Endothelial cell of umbilical vein (primary cell): Measurements from ENCODE around the gene IL9.
A peak's percentile ranks its signal among the peaks of the same experiment; 100 is the strongest.

Experiments used
- CTCF ChIP-seq, 2 donors: IDR thresholded peaks; 1 replicate in 1 of 2; 2 replicates in 1 of 2; pipeline ENCODE4 v1.5.1; 2011; ENCODE audit warnings: low read length in 2 of 2, mild to moderate bottlenecking in 2 of 2, moderate library complexity in 2 of 2, control low read depth in 1 of 2, inconsistent platforms in 1 of 2, low read depth in 1 of 2; ENCODE audit not compliant: insufficient read depth in 1 of 2; ENCODE audit errors: extremely low read depth in 1 of 2
- EZH2 ChIP-seq: IDR thresholded peaks from 2 replicates; pipeline ENCODE4 v1.6.1; 2012; ENCODE audit warnings: borderline replicate concordance, low read depth, mild to moderate bottlenecking, moderate library complexity, low read length, inconsistent platforms; ENCODE audit not compliant: severe bottlenecking
- FOS ChIP-seq: IDR thresholded peaks from 2 replicates; pipeline ENCODE4 v1.6.1; 2011; ENCODE audit warnings: mild to moderate bottlenecking, low read length, moderate library complexity, borderline replicate concordance; ENCODE audit not compliant: insufficient read depth
- POLR2A ChIP-seq: IDR thresholded peaks from 2 replicates; pipeline ENCODE4 v1.6.1; 2012; ENCODE audit warnings: low read depth, mild to moderate bottlenecking, control low read depth, low read length
- POLR2AphosphoS5 ChIP-seq: IDR thresholded peaks from 2 replicates; pipeline ENCODE4 v1.6.1; 2012; ENCODE audit warnings: low read depth, mild to moderate bottlenecking, control low read depth, low read length, moderate library complexity; ENCODE audit not compliant: insufficient read depth

GRCh38 chr5:135944967-135945560 lies 49.4 kb upstream of the IL9 start:
- TF ChIP-seq POLR2A: no peak
- peak; percentile 58 to 60 for TF ChIP-seq CTCF (IDR thresholded peaks at IDR 0.05; ENCODE audit: extremely low read depth in 1 of 2, insufficient read depth in 1 of 2, low read depth in 1 of 2, low read length in 2 of 2)
- no peak for TF ChIP-seq FOS
- no peak for TF ChIP-seq POLR2AphosphoS5
- no peak for TF ChIP-seq EZH2
